22Rv1 (cell line): ENCODE results near the gene RAI1.

Source experiments
- CTCF ChIP-seq: fragments of 450-650 bp; IDR thresholded peaks from 2 replicates; pipeline ENCODE4 v1.5.1; 2017; ENCODE audit warnings: mild to moderate bottlenecking
- ZFX ChIP-seq: fragments of 450-650 bp; IDR thresholded peaks from 2 replicates; pipeline ENCODE4 v1.6.1; 2017; ENCODE audit warnings: antibody characterized with exemption, borderline replicate concordance

GRCh38 chr17:17752821-17753321 lies 71.6 kb downstream of the RAI1 start:
- TF ChIP-seq CTCF, result no peak
- no peak for TF ChIP-seq ZFX
